ENCODE results near the gene TSPEAR.

- TF ChIP-seq, protein P1, sequence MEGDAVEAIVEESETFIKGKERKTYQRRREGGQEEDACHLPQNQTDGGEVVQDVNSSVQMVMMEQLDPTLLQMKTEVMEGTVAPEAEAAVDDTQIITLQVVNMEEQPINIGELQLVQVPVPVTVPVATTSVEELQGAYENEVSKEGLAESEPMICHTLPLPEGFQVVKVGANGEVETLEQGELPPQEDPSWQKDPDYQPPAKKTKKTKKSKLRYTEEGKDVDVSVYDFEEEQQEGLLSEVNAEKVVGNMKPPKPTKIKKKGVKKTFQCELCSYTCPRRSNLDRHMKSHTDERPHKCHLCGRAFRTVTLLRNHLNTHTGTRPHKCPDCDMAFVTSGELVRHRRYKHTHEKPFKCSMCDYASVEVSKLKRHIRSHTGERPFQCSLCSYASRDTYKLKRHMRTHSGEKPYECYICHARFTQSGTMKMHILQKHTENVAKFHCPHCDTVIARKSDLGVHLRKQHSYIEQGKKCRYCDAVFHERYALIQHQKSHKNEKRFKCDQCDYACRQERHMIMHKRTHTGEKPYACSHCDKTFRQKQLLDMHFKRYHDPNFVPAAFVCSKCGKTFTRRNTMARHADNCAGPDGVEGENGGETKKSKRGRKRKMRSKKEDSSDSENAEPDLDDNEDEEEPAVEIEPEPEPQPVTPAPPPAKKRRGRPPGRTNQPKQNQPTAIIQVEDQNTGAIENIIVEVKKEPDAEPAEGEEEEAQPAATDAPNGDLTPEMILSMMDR (IDR thresholded peaks at IDR 0.05): no peak
- no peak for TF ChIP-seq POLR2AphosphoS5 (IDR thresholded peaks at IDR 0.05)
- no peak for TF ChIP-seq EP300 (IDR thresholded peaks at IDR 0.05)
Observed at GRCh38 chr21:44450402-44450801, 261.0 kb downstream of the TSPEAR start.
